ENCODE data around the gene UNC5B.

Gene UNC5B

GRCh38 chr10:71239946-71240795 is 27.8 kb downstream of the UNC5B start:
- DNase-seq: no peak

GRCh38 chr10:71241114-71241829 is 28.9 kb downstream of the UNC5B start:
- DNase-seq: no peak

- no peak for DNase-seq
Measured at GRCh38 chr10:71241830-71242621, 29.7 kb downstream of the UNC5B start.

GRCh38 chr10:71242622-71243009 is 30.2 kb downstream of the UNC5B start:
- DNase-seq: no peak

GRCh38 chr10:71243756-71244395 is 31.5 kb downstream of the UNC5B start:
- peak; percentile 63 to 64 for DNase-seq

- DNase-seq: no peak
Measured at GRCh38 chr10:71244431-71245419, 32.4 kb downstream of the UNC5B start.

- no peak for DNase-seq
Measured at GRCh38 chr10:71245420-71246325, 33.3 kb downstream of the UNC5B start.

- DNase-seq: no peak
Measured at GRCh38 chr10:71246591-71247413, 34.4 kb downstream of the UNC5B start.

- no peak for DNase-seq
Measured at GRCh38 chr10:71247414-71247705, 35.0 kb downstream of the UNC5B start.

GRCh38 chr10:71247804-71248203 is 35.4 kb downstream of the UNC5B start:
- DNase-seq: no peak

GRCh38 chr10:71248210-71248609 is 35.8 kb downstream of the UNC5B start:
- DNase-seq: no peak

GRCh38 chr10:71249996-71250395 is 37.6 kb downstream of the UNC5B start:
- DNase-seq: no peak

- DNase-seq: no peak
Measured at GRCh38 chr10:71250405-71250804, 38.0 kb downstream of the UNC5B start.

GRCh38 chr10:71250842-71251241 is 38.5 kb downstream of the UNC5B start:
- DNase-seq: no peak

- no peak for DNase-seq
Measured at GRCh38 chr10:71251319-71251718, 38.9 kb downstream of the UNC5B start.

GRCh38 chr10:71252220-71252619 is 39.9 kb downstream of the UNC5B start:
- no peak for DNase-seq

- DNase-seq: no peak
Measured at GRCh38 chr10:71253981-71254818, 41.8 kb downstream of the UNC5B start.

- no peak for DNase-seq
Measured at GRCh38 chr10:71254834-71255549, 42.6 kb downstream of the UNC5B start.

GRCh38 chr10:71255550-71255807 is 43.1 kb downstream of the UNC5B start:
- no peak for DNase-seq

Measured in inflammatory macrophage treated with lipopolysaccharide for 1 hour (primary cell).